WTC11 (cell line): ENCODE data around the gene LUC7L. TPM values are rescaled to one million over a fixed set of nuclear protein-coding genes. Genes with fewer than 3 reads are reported as not detected.

ENCODE experiments used
- ATAC-seq: fragments of 200-7000 bp; cut with Tn5 transposase; 2 replicates; pipeline ENCODE4 v1.10.0; 2021; ENCODE audit warnings: mild to moderate bottlenecking, moderate library complexity
- CTCF ChIA-PET: fragments of 300-600 bp; sonication (Branson Sonifier 250); formaldehyde crosslinking; loops from one replicate; lab custom pipeline; 2021; ENCODE audit warnings: antibody characterized with exemption; lab: Charles Lee
- POLR2A ChIA-PET: fragments of 350-600 bp; sonication (Branson Sonifier 250); formaldehyde crosslinking; loops from one replicate; lab custom pipeline; 2021; ENCODE audit warnings: antibody characterized with exemption; lab: Charles Lee
- DNase-seq: peaks from one replicate; pipeline ENCODE4 v3.0.0; 2021; ENCODE audit warnings: low spot score
- H3K27ac Mint-ChIP-seq: 2 replicates; pipeline ENCODE4 v1.8.0; 2021; ENCODE audit warnings: mixed read lengths
- H3K27me3 Mint-ChIP-seq: 2 replicates; pipeline ENCODE4 v1.8.0; 2021; ENCODE audit warnings: low read depth, mild to moderate bottlenecking, moderate library complexity, mixed read lengths
- H3K36me3 Mint-ChIP-seq: 2 replicates; pipeline ENCODE4 v1.8.0; 2021; ENCODE audit warnings: mixed read lengths
- H3K4me1 Mint-ChIP-seq: 2 replicates; pipeline ENCODE4 v1.8.0; 2022; ENCODE audit warnings: mixed read lengths
- H3K4me3 Mint-ChIP-seq: 2 replicates; pipeline ENCODE4 v1.8.0; 2021; ENCODE audit warnings: mild to moderate bottlenecking, moderate library complexity, mixed read lengths
- H3K9me3 Mint-ChIP-seq: 2 replicates; pipeline ENCODE4 v1.8.0; 2021; ENCODE audit warnings: mixed read lengths
- ATF3 ChIP-seq: sonication (generic); formaldehyde crosslinking; conservative IDR thresholded peaks from 2 replicates; pipeline ENCODE4 v1.8.1; 2022; ENCODE audit warnings: mild to moderate bottlenecking, missing genetic modification reagents
- ATF6 ChIP-seq: sonication (generic); formaldehyde crosslinking; IDR thresholded peaks from 2 replicates; pipeline ENCODE4 v1.8.1; 2023; ENCODE audit warnings: mild to moderate bottlenecking, missing genetic modification reagents
- CREM ChIP-seq: sonication (generic); formaldehyde crosslinking; IDR thresholded peaks from 2 replicates; pipeline ENCODE4 v1.8.1; 2022; ENCODE audit warnings: mild to moderate bottlenecking, missing genetic modification reagents, moderate library complexity
- EMX1 ChIP-seq: fragments of 250-450 bp; sonication (Bioruptor Pico); IDR thresholded peaks from 2 replicates; pipeline ENCODE4 v1.8.0; 2021; ENCODE audit warnings: mild to moderate bottlenecking
- ERG ChIP-seq: fragments of 250-450 bp; sonication (Bioruptor Pico); IDR thresholded peaks from 2 replicates; pipeline ENCODE4 v1.8.0; 2021; ENCODE audit warnings: mild to moderate bottlenecking
- GABPB1 ChIP-seq: sonication (generic); formaldehyde crosslinking; IDR thresholded peaks from 2 replicates; pipeline ENCODE4 v1.8.1; 2023; ENCODE audit warnings: mild to moderate bottlenecking, missing genetic modification reagents
- GRHL2 ChIP-seq: fragments of 250-450 bp; sonication (Bioruptor Pico); IDR thresholded peaks from 2 replicates; pipeline ENCODE4 v1.8.0; 2022; ENCODE audit warnings: mild to moderate bottlenecking, moderate library complexity; ENCODE audit not compliant: insufficient replicate concordance, severe bottlenecking
- HMGXB4 ChIP-seq: sonication (generic); formaldehyde crosslinking; IDR thresholded peaks from 2 replicates; pipeline ENCODE4 v1.8.1; 2023; ENCODE audit warnings: mild to moderate bottlenecking, moderate library complexity, missing genetic modification reagents
- JAZF1 ChIP-seq: fragments of 250-450 bp; sonication (Bioruptor Pico); IDR thresholded peaks from 2 replicates; pipeline ENCODE4 v1.9.0; 2021; ENCODE audit warnings: moderate library complexity, mild to moderate bottlenecking, inconsistent platforms
- JUN ChIP-seq: sonication (generic); formaldehyde crosslinking; IDR thresholded peaks from 2 replicates; pipeline ENCODE4 v1.8.0; 2023; ENCODE audit warnings: mild to moderate bottlenecking, missing genetic modification reagents
- MLX ChIP-seq: sonication (generic); formaldehyde crosslinking; IDR thresholded peaks from 2 replicates; pipeline ENCODE4 v1.8.1; 2023; ENCODE audit warnings: mild to moderate bottlenecking, missing genetic modification reagents, moderate library complexity
- NFATC4 ChIP-seq: fragments of 250-450 bp; sonication (Bioruptor Pico); IDR thresholded peaks from 2 replicates; pipeline ENCODE4 v1.9.0; 2021; ENCODE audit warnings: mild to moderate bottlenecking
- NFE2L1 ChIP-seq: sonication (generic); formaldehyde crosslinking; IDR thresholded peaks from 2 replicates; pipeline ENCODE4 v1.8.1; 2023; ENCODE audit warnings: missing genetic modification reagents
- NR1H2 ChIP-seq: sonication (generic); formaldehyde crosslinking; IDR thresholded peaks from 2 replicates; pipeline ENCODE4 v1.9.0; 2021; ENCODE audit warnings: mild to moderate bottlenecking, moderate library complexity, missing genetic modification reagents
- PREB ChIP-seq: sonication (generic); formaldehyde crosslinking; IDR thresholded peaks from 2 replicates; pipeline ENCODE4 v1.8.1; 2022; ENCODE audit warnings: mild to moderate bottlenecking, missing genetic modification reagents, moderate library complexity, borderline replicate concordance
- RELA ChIP-seq: sonication (generic); formaldehyde crosslinking; IDR thresholded peaks from 2 replicates; pipeline ENCODE4 v1.8.1; 2022; ENCODE audit warnings: missing genetic modification reagents, mild to moderate bottlenecking, borderline replicate concordance
- STAT6 ChIP-seq: sonication (generic); formaldehyde crosslinking; conservative IDR thresholded peaks from 2 replicates; pipeline ENCODE4 v1.8.1; 2023; ENCODE audit warnings: mild to moderate bottlenecking, low read depth, missing genetic modification reagents, moderate library complexity
- TEAD4 ChIP-seq: sonication (generic); formaldehyde crosslinking; IDR thresholded peaks from 2 replicates; pipeline ENCODE4 v1.8.0; 2022; ENCODE audit warnings: mild to moderate bottlenecking, missing genetic modification reagents
- ZBTB21 ChIP-seq: sonication (generic); formaldehyde crosslinking; IDR thresholded peaks from 2 replicates; pipeline ENCODE4 v1.8.1; 2023; ENCODE audit warnings: mild to moderate bottlenecking, missing genetic modification reagents, borderline replicate concordance
- ZBTB43 ChIP-seq: sonication (generic); formaldehyde crosslinking; IDR thresholded peaks from 2 replicates; pipeline ENCODE4 v1.8.1; 2023; ENCODE audit warnings: mild to moderate bottlenecking, missing genetic modification reagents
- ZNF138 ChIP-seq: sonication (generic); formaldehyde crosslinking; conservative IDR thresholded peaks from 2 replicates; pipeline ENCODE4 v1.8.1; 2022; ENCODE audit warnings: mild to moderate bottlenecking, moderate library complexity, missing genetic modification reagents
- ZNF263 ChIP-seq: sonication (generic); formaldehyde crosslinking; IDR thresholded peaks from 2 replicates; pipeline ENCODE4 v1.8.1; 2022; ENCODE audit warnings: low read depth, mild to moderate bottlenecking, moderate library complexity, missing genetic modification reagents
- ZNF396 ChIP-seq: fragments of 250-450 bp; sonication (Bioruptor Pico); IDR thresholded peaks from 2 replicates; pipeline ENCODE4 v1.8.0; 2021; ENCODE audit warnings: mild to moderate bottlenecking, moderate library complexity, borderline replicate concordance
- ZNF671 ChIP-seq: fragments of 250-450 bp; sonication (Bioruptor Pico); IDR thresholded peaks from 2 replicates; pipeline ENCODE4 v1.8.0; 2021; ENCODE audit warnings: mild to moderate bottlenecking
- total RNA-seq: library from RNA; stranded (reverse); gene quantifications from 3 replicates; pipeline ENCODE4 v1.2.3, GENCODE V29; 2021

Gene LUC7L
- total RNA-seq, 1 experiment from 2014 or later = 111 TPM

- TF ChIP-seq HMGXB4 = peak; percentile 98
- peak; percentile 92 for TF ChIP-seq JUN (CRISPR knock-in tag)
- no peak for TF ChIP-seq STAT6 (CRISPR knock-in tag)
- no peak for TF ChIP-seq ZNF396 (CRISPR knock-in tag)
- TF ChIP-seq MLX = no peak
- TF ChIP-seq ZNF263 = peak; percentile 48; the same call in 1 of the 2 replicates
- TF ChIP-seq ZBTB43 (CRISPR knock-in tag) = peak; percentile 99
- peak; percentile 87; the same call in 1 of the 2 replicates for TF ChIP-seq TEAD4 (CRISPR knock-in tag)
- TF ChIP-seq ATF6 = no peak
- peak; percentile 93 for TF ChIP-seq PREB
- peak; percentile 89 for TF ChIP-seq GABPB1 (CRISPR knock-in tag)
- TF ChIP-seq JAZF1 (CRISPR knock-in tag) = no peak
- TF ChIP-seq EMX1 (CRISPR knock-in tag) = peak; percentile 88
Measured at GRCh38 chr16:180681-181564, 48.3 kb downstream of the LUC7L start (continued).

GRCh38 chr16:180101-180675 lies 49.1 kb downstream of the LUC7L start, which contains the start of gene HBQ1:
Gene HBQ1 (plus strand): TSS chr16:180459. CDS start chr16:180487, 28 bp downstream.
- peak within 1 kb of the TSS; percentile 56 for H3K4me3 Mint-ChIP-seq
- ATAC-seq = peak; percentile 7
- ChIA-PET POLR2A (no interaction called here), CTCF (interaction anchor here (0.6 to 4.8 kb wide), 17 partner anchors 9 to 122 kb away, joined by 3 to 50 read pairs (median 5); partner anchors contain the start of genes HBM, NPRL3 and RHBDF1)
- DNase-seq = peak; percentile 60
- no peak within 1 kb of the TSS for H3K27ac Mint-ChIP-seq
- H3K9me3 Mint-ChIP-seq = no peaks in the 10 kb centered on the region
- H3K27me3 Mint-ChIP-seq = peaks cover 50% of the 10 kb centered on the region
- 0 out of 2 replicates have a peak, but pooled peaks cover 2% of the 10 kb centered on the region for H3K36me3 Mint-ChIP-seq
- H3K4me1 Mint-ChIP-seq = 0 out of 2 replicates have a peak, but pooled peaks cover 3% of the 10 kb centered on the region
- TF ChIP-seq ZBTB21 (CRISPR knock-in tag) (no peak), JUN (CRISPR knock-in tag) (no peak), GRHL2 (CRISPR knock-in tag) (no peak), NR1H2 (CRISPR knock-in tag) (no peak), CREM (0 out of 2 replicates have a peak, but pooled peaks have one; percentile 38), ERG (no peak), RELA (CRISPR knock-in tag) (no peak), NFE2L1 (CRISPR knock-in tag) (no peak), ZNF138 (CRISPR knock-in tag) (no peak), NFATC4 (no peak), ATF3 (CRISPR knock-in tag) (no peak), ZNF671 (no peak)
